Naive thymus-derived CD8-positive, alpha-beta T cell (primary cell): ENCODE measurements around the gene FGD4. TPM values are rescaled to one million over a fixed set of nuclear protein-coding genes. Genes with fewer than 3 reads are reported as not detected.

Source experiments
- ATAC-seq, 2 donors: fragments of 150-1000 bp; cut with Tn5 transposase in 1 of 2; sonication (Bioruptor Pico), chemical (Tn5 transposase) in 1 of 2; 1 replicate in 1 of 2; 2 replicates in 1 of 2; pipeline ENCODE4 v1.10.0; 2021; ENCODE audit warnings: mild to moderate bottlenecking in 2 of 2, moderate library complexity in 2 of 2
- POLR2A ChIA-PET: fragments of 350-600 bp; sonication (Branson Sonifier 250); formaldehyde crosslinking; loops from one replicate; lab custom pipeline; 2021; ENCODE audit warnings: antibody characterized with exemption; lab: Charles Lee
- DNase-seq, 10 donors: peaks; one replicate each; pipeline versions ENCODE4 v3.0.0 to v3.0.0-alpha.2; 2020 to 2022
- H3K27ac Mint-ChIP-seq, 10 donors: one replicate each; pipeline ENCODE4 v1.8.0; 2020 to 2022; ENCODE audit warnings: mild to moderate bottlenecking in 10 of 10, mixed read lengths in 10 of 10, moderate library complexity in 4 of 10, inconsistent platforms in 1 of 10
- H3K27me3 Mint-ChIP-seq, 5 donors: one replicate each; pipeline ENCODE4 v1.8.0; 2021 to 2022; ENCODE audit warnings: mixed read lengths in 5 of 5
- H3K36me3 Mint-ChIP-seq, 3 donors: one replicate each; pipeline ENCODE4 v1.8.0; 2020 to 2022; ENCODE audit warnings: mixed read lengths in 3 of 3, mild to moderate bottlenecking in 2 of 3, inconsistent platforms in 1 of 3
- H3K4me1 Mint-ChIP-seq, 4 donors: one replicate each; pipeline ENCODE4 v1.8.0; 2021 to 2022; ENCODE audit warnings: mixed read lengths in 4 of 4
- H3K4me3 Mint-ChIP-seq, 10 donors: one replicate each; pipeline ENCODE4 v1.8.0; 2020 to 2022; ENCODE audit warnings: mild to moderate bottlenecking in 10 of 10, mixed read lengths in 10 of 10, moderate library complexity in 6 of 10, inconsistent platforms in 1 of 10
- H3K9me3 Mint-ChIP-seq, 9 donors: one replicate each; pipeline ENCODE4 v1.8.0; 2020 to 2022; ENCODE audit warnings: mixed read lengths in 9 of 9, mild to moderate bottlenecking in 3 of 9, inconsistent platforms in 1 of 9, moderate library complexity in 1 of 9
- polyA plus RNA-seq, 3 donors: library from polyadenylated mRNA; unstranded; fragments of 300-500 nt; fragmentation: Illumina TruSeq; gene quantifications; one replicate each; pipeline ENCODE4 v1.2.3, GENCODE V29; 2021
- total RNA-seq, 8 experiments: library from RNA in 2 of 8; stranded (reverse) in 2 of 8; gene quantifications; one replicate each; pipeline ENCODE4 v1.2.3 and lab custom pipeline; 2021 to 2026

Gene FGD4
- total and polyA plus RNA-seq, 5 experiments from 2014 or later, result 0.05 to 0.69 (median 0.39) TPM; not detected in 1

DNA sequence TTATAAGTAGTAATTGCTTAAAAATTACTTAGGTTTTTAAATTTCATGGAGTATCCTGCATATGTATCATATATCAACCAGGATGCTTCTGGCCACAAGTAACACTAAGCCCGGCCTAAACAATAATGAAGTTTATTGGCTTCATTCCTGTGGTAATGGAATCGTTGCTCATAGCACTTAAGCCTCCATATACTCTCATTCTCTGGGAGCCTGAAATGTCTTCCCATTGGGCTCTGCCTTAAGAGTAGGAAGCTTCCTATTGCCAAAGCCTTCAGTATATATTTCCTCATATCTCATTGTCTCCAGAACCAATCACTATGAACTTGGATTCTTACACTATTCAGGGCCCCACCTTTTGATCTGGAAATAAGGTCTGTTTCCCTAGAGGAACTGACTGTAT is 195.9 kb downstream of the FGD4 start:
- DNase-seq (no peak), ATAC-seq (no peak)
- no peak overlapping the region for H3K4me3 Mint-ChIP-seq
- H3K4me1 Mint-ChIP-seq, result peaks cover 0 to 3% (median 1%) of the 10 kb centered on the region in 4 donors
- H3K27ac Mint-ChIP-seq, result no peak overlapping the region
- H3K36me3 Mint-ChIP-seq, result peaks cover 0 to 3% (median 0%) of the 10 kb centered on the region in 3 donors
- no peaks in the 10 kb centered on the region for H3K9me3 Mint-ChIP-seq
- no peaks in the 10 kb centered on the region for H3K27me3 Mint-ChIP-seq
- POLR2A ChIA-PET, result no interaction called here

GRCh38 chr12:32596030-32596429 is 196.7 kb downstream of the FGD4 start:
- Mint-ChIP-seq H3K9me3 (no peaks in the 10 kb centered on the region), H3K36me3 (peaks cover 0 to 3% (median 0%) of the 10 kb centered on the region in 3 donors), H3K4me1 (no peaks in the 10 kb centered on the region), H3K27me3 (no peaks in the 10 kb centered on the region), H3K4me3 (no peak overlapping the region), H3K27ac (no peak overlapping the region)
- ATAC-seq (no peak), DNase-seq (no peak)
- POLR2A ChIA-PET, result no interaction called here

- peaks cover 0 to 3% (median 0%) of the 10 kb centered on the region in 3 donors for H3K36me3 Mint-ChIP-seq
- H3K9me3 Mint-ChIP-seq, result no peaks in the 10 kb centered on the region
- H3K4me3 Mint-ChIP-seq, result no peak overlapping the region
- DNase-seq (no peak), ATAC-seq (no peak)
- no peaks in the 10 kb centered on the region for H3K27me3 Mint-ChIP-seq
- no peak overlapping the region for H3K27ac Mint-ChIP-seq
- POLR2A ChIA-PET, result interaction anchor here (0.5 kb wide), 1 partner anchor 1308 kb away, joined by 3 read pairs; no protein-coding TSS in a partner anchor
- H3K4me1 Mint-ChIP-seq, result no peaks in the 10 kb centered on the region
These were observed 199.3 kb downstream of the FGD4 start for GRCh38 chr12:32598688-32599087.

DNA sequence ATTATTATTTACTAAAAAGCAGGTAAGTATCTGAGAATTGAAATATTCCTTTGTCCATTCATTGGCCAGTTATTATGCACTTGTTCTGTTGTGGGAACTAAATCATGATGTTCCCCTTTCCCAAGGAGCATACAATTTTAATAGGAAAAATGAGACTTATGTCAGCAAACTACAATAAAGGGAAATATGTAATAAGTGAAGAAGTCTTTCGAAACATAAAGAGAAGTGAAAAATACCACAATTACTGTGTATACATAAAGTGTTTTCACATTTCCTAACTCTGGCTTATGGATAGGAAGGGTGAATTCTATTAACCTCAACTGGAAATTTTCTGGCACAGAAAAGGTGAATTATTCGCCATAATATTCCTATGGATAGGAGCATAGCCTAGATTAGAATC is 201.3 kb downstream of the FGD4 start:
- Mint-ChIP-seq H3K27ac (no peak overlapping the region), H3K36me3 (peaks cover 0 to 3% (median 0%) of the 10 kb centered on the region in 3 donors), H3K27me3 (peaks cover 0 to 2% (median 0%) of the 10 kb centered on the region in 5 donors), H3K4me3 (no peak overlapping the region), H3K4me1 (peaks cover 0 to 2% (median 0%) of the 10 kb centered on the region in 4 donors), H3K9me3 (no peaks in the 10 kb centered on the region)
- no peak for ATAC-seq
- no peak for DNase-seq
- POLR2A ChIA-PET, result no interaction called here

DNA sequence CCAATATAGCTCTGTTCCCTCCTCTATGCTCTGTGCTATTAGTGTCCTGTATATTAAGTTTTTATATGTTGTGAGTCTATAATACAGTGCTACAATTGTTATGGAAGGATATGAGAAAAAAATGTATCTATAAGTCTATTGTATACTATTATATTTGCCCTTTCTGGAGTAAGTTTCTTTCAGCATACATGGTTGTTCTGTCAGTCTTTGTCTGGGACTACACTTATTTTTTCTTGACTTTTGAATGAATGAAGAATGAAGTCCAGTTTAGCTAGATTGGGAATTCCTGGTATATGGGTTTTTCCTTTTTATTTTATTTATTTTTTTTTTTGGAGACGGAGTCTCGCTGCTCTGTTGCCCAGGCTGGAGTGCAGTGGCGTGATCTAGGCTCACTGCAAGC is 203.7 kb downstream of the FGD4 start:
- ATAC-seq (no peak), DNase-seq (no peak)
- Mint-ChIP-seq H3K27ac (no peak overlapping the region), H3K4me3 (no peak overlapping the region), H3K36me3 (peaks cover 0 to 3% (median 0%) of the 10 kb centered on the region in 3 donors), H3K4me1 (peaks cover 0 to 2% (median 0%) of the 10 kb centered on the region in 4 donors), H3K27me3 (peaks cover 0 to 2% (median 0%) of the 10 kb centered on the region in 5 donors), H3K9me3 (no peaks in the 10 kb centered on the region)
- POLR2A ChIA-PET, result no interaction called here

DNA sequence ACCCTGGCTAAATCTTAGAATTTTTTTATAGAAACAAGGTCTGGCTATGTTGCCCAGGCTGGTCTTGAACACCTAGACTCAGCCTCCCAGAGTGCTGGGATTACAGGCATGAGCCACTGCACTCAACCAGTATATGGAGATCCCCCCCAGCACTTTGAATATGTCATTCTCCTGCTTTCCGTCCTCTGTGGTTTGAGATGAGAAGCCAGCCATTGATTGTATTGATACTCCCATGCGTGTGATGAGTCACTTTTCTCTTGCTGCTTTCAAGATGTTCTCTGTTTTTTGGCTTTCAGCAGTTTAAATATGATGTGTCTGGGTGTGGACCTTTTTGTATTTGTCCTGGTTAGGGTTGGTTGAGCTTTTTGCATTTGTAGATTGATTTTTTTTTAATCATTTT is 204.5 kb downstream of the FGD4 start:
- POLR2A ChIA-PET, result no interaction called here
- peaks cover 0 to 2% (median 0%) of the 10 kb centered on the region in 4 donors for H3K4me1 Mint-ChIP-seq
- no peak overlapping the region for H3K4me3 Mint-ChIP-seq
- ATAC-seq (no peak), DNase-seq (no peak)
- no peaks in the 10 kb centered on the region for H3K9me3 Mint-ChIP-seq
- H3K27me3 Mint-ChIP-seq, result peaks cover 0 to 2% (median 0%) of the 10 kb centered on the region in 5 donors
- no peak overlapping the region for H3K27ac Mint-ChIP-seq
- H3K36me3 Mint-ChIP-seq, result no peaks in the 10 kb centered on the region

- DNase-seq, result no peak
- H3K4me3 Mint-ChIP-seq, result no peak overlapping the region
- H3K4me1 Mint-ChIP-seq, result peaks cover 0 to 2% (median 0%) of the 10 kb centered on the region in 4 donors
- ATAC-seq, result no peak
- H3K27ac Mint-ChIP-seq, result no peak overlapping the region
- peaks cover 0 to 4% (median 0%) of the 10 kb centered on the region in 5 donors for H3K27me3 Mint-ChIP-seq
- no peaks in the 10 kb centered on the region for H3K36me3 Mint-ChIP-seq
- H3K9me3 Mint-ChIP-seq, result no peaks in the 10 kb centered on the region
- POLR2A ChIA-PET, result no interaction called here
These were observed 205.2 kb downstream of the FGD4 start for GRCh38 chr12:32604565-32604964.

DNA sequence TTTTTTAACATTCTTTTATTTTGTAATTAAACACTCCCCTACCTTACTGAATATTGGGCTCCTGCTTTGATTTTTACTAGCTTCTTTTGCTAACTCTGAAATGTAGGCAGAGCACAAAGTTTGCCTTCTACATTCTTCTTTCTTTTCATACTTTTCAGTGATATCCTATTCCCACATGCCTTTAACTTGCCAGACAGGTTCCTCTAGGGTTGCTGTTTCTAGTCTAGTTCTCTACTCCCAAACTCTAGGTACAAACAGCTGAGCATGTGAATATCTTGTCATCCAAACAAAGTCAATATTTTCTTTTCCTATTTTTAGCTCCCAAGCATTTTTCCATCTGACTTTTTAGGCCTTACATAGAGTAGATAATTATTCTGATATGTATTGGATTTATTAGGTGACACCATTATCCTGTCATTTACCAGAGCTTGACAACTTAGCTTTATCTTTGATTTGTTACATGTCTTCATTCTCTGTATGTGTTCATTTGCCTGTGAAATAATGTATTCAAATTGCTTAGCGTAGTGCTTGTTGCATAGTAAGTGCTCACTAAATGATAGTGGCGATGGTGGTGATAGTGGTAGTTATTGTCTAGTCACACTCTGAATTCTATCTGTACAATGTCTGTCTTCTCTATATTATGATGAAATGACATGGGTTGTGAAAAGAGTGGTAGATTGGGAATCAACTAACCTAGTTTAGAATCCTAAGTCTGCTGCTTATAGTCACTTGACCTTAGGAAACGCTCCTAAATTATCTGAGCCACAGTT is 206.2 kb downstream of the FGD4 start:
- DNase-seq (no peak), ATAC-seq (no peak)
- peak overlapping the region in 1 of 10 donors; percentile 29 for H3K27ac Mint-ChIP-seq
- no peak overlapping the region for H3K4me3 Mint-ChIP-seq
- no peaks in the 10 kb centered on the region for H3K9me3 Mint-ChIP-seq
- H3K4me1 Mint-ChIP-seq, result peaks cover 0 to 2% (median 0%) of the 10 kb centered on the region in 4 donors
- no peaks in the 10 kb centered on the region for H3K36me3 Mint-ChIP-seq
- peaks cover 0 to 4% (median 0%) of the 10 kb centered on the region in 5 donors for H3K27me3 Mint-ChIP-seq
- POLR2A ChIA-PET, result no interaction called here

- Mint-ChIP-seq H3K27me3 (peaks cover 0 to 4% (median 0%) of the 10 kb centered on the region in 5 donors), H3K9me3 (no peaks in the 10 kb centered on the region), H3K27ac (peak overlapping the region in 1 of 10 donors; percentile 40), H3K4me1 (peaks cover 0 to 2% (median 0%) of the 10 kb centered on the region in 4 donors), H3K4me3 (no peak overlapping the region), H3K36me3 (no peaks in the 10 kb centered on the region)
- no peak for DNase-seq
- POLR2A ChIA-PET, result no interaction called here
- ATAC-seq, result no peak
These were observed 207.1 kb downstream of the FGD4 start for GRCh38 chr12:32606443-32606842.

- ATAC-seq (no peak), DNase-seq (no peak)
- Mint-ChIP-seq H3K27me3 (peaks cover 0 to 2% (median 2%) of the 10 kb centered on the region in 5 donors), H3K36me3 (no peaks in the 10 kb centered on the region), H3K4me1 (peaks cover 0 to 2% (median 0%) of the 10 kb centered on the region in 4 donors), H3K27ac (no peak overlapping the region), H3K4me3 (no peak overlapping the region), H3K9me3 (no peaks in the 10 kb centered on the region)
- POLR2A ChIA-PET, result no interaction called here
These were observed 210.6 kb downstream of the FGD4 start for GRCh38 chr12:32609966-32610365.

DNA sequence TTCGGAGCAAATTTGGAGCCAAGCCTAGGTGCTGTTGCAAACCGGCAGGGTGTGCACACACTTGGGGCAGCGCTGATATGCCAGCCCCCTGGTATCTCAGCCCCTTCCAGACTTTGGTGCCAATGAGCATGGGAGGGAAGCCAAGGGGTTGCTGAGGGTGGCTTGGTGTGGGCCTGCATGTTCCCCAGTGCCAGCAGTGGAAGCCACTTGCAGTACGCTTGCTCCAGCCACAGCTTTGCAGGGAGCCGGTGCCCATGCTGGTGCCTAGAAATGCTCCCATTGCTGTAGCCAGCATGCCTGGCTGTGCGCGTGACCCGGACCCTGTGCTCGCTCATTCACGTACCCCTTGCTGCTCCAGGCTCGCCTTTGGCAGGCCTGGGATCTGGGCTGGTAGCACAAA is 212.6 kb downstream of the FGD4 start:
- POLR2A ChIA-PET, result no interaction called here
- no peaks in the 10 kb centered on the region for H3K4me1 Mint-ChIP-seq
- no peaks in the 10 kb centered on the region for H3K9me3 Mint-ChIP-seq
- no peak overlapping the region for H3K4me3 Mint-ChIP-seq
- no peak for ATAC-seq
- H3K27me3 Mint-ChIP-seq, result peaks cover 0 to 2% (median 0%) of the 10 kb centered on the region in 5 donors
- no peak for DNase-seq
- H3K27ac Mint-ChIP-seq, result no peak overlapping the region
- no peaks in the 10 kb centered on the region for H3K36me3 Mint-ChIP-seq

DNA sequence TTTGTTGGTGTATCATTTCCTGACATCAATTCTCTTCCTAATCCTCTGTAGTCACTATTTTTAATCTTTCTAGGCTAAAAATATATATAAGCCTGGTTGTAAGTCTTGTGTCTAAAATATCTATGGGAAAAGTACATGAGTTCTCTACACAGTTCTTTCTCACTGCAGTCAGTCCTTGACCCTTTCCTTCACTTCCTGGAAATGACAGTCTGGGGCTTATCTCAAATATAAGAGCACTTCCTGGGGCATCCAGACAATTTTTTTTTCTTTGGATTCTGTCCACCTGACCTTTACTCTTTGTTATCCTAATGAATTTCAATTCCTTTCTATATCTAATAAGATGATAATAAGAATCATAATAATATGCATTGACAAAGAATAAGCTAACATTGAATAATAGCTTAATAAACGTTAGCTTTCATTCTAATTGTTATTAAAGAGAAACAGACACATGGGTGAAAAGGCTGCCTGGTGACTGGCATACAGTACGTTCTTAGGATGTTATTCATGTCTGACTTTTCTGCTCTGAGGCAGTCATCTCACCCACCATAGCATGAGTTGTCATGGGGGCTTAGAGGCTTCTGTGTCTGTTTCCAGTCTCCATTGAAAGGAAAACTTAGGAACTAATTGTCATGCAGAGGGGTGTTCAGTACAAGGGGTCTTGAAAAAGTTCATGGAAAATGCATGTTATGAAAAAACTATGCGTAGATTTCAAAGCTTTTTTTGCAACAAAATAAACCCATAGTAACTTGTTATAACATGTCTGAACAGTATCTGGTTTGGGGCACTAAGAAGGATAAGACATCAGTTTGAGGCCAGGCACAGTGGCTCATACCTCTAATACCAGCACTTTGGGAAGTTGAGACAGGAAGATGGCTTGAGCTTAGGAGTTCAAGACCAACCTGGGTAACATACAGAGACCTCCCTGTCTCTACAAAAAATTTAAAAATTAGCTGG is 213.6 kb downstream of the FGD4 start:
- Mint-ChIP-seq H3K4me1 (no peaks in the 10 kb centered on the region), H3K27ac (no peak overlapping the region), H3K4me3 (no peak overlapping the region), H3K27me3 (peaks cover 0 to 2% (median 0%) of the 10 kb centered on the region in 5 donors), H3K9me3 (no peaks in the 10 kb centered on the region), H3K36me3 (no peaks in the 10 kb centered on the region)
- POLR2A ChIA-PET, result no interaction called here
- no peak for DNase-seq
- ATAC-seq, result no peak

- H3K4me1 Mint-ChIP-seq, result no peaks in the 10 kb centered on the region
- no peak overlapping the region for H3K27ac Mint-ChIP-seq
- no peak overlapping the region for H3K4me3 Mint-ChIP-seq
- peaks cover 0 to 2% (median 0%) of the 10 kb centered on the region in 5 donors for H3K27me3 Mint-ChIP-seq
- H3K9me3 Mint-ChIP-seq, result no peaks in the 10 kb centered on the region
- ATAC-seq (no peak), DNase-seq (no peak)
- H3K36me3 Mint-ChIP-seq, result no peaks in the 10 kb centered on the region
- POLR2A ChIA-PET, result no interaction called here
These were observed 216.1 kb downstream of the FGD4 start for GRCh38 chr12:32615441-32615840.
